Transverse colon (tissue), 4 donors: ENCODE measurements around the gene SLC5A4. TPM values are rescaled to one million over a fixed set of nuclear protein-coding genes. Genes with fewer than 3 reads are reported as not detected.
"Not testable (repeated sequence)": the region's sequence is repeated elsewhere in the genome, so short reads cannot be mapped to it uniquely, and the experiment has no call there.

Experiments
- DNase-seq: peaks from one replicate; pipeline ENCODE4 v3.0.0-alpha.2; 2019
- H3K27ac ChIP-seq, 4 donors: fragments of 200-600 bp; sonication (generic); 2 replicates each; pipeline ENCODE4 v1.5.1; 2016 to 2018; ENCODE audit warnings: inconsistent platforms in 4 of 4
- H3K27me3 ChIP-seq: fragments of 200-600 bp; sonication (generic); 2 replicates; pipeline ENCODE4 v1.5.1; 2017; ENCODE audit warnings: inconsistent platforms
- H3K36me3 ChIP-seq, 4 donors: fragments of 200-600 bp; sonication (generic); 2 replicates each; pipeline ENCODE4 v1.5.1; 2017 to 2019; ENCODE audit warnings: inconsistent platforms in 4 of 4
- H3K4me1 ChIP-seq, 4 donors: fragments of 200-600 bp; sonication (generic); 2 replicates each; pipeline ENCODE4 v1.5.1; 2017 to 2020; ENCODE audit warnings: inconsistent platforms in 4 of 4
- H3K4me3 ChIP-seq, 4 donors: fragments of 200-600 bp; sonication (generic); 1 replicate in 1 of 4; 2 replicates in 3 of 4; pipeline versions ENCODE4 v1.5.1 to v1.6.1; 2017 to 2019; ENCODE audit warnings: inconsistent platforms in 4 of 4
- H3K9me3 ChIP-seq, 2 donors: fragments of 200-600 bp; sonication (generic); 2 replicates each; pipeline ENCODE4 v1.5.1; 2017 to 2019; ENCODE audit warnings: inconsistent platforms in 2 of 2
- CTCF ChIP-seq, 5 experiments: fragments of 200-600 bp in 3 of 5; fragments of 450-650 bp in 2 of 5; sonication (generic) in 3 of 5; IDR thresholded peaks; 1 replicate in 2 of 5; 2 replicates in 3 of 5; pipeline ENCODE4 v1.5.1; 2016 to 2017; ENCODE audit warnings: antibody characterized with exemption in 5 of 5, inconsistent platforms in 3 of 5, mild to moderate bottlenecking in 2 of 5, moderate library complexity in 1 of 5
- EP300 ChIP-seq: sonication (generic); formaldehyde crosslinking; IDR thresholded peaks from one replicate; pipeline ENCODE4 v1.6.1; 2017; ENCODE audit warnings: antibody characterized with exemption, low read depth
- POLR2A ChIP-seq: fragments of 450-650 bp; IDR thresholded peaks from one replicate; pipeline ENCODE4 v1.6.1; 2016; ENCODE audit warnings: antibody characterized with exemption, mild to moderate bottlenecking, moderate library complexity
- POLR2AphosphoS5 ChIP-seq, 3 donors: sonication (generic); formaldehyde crosslinking; IDR thresholded peaks; one replicate each; pipeline ENCODE4 v1.6.1; 2016; ENCODE audit warnings: antibody characterized with exemption in 3 of 3
- WGBS, 2 donors: methylation state at CpG; one replicate each; pipeline ENCODE4 v1.1.5; 2018; ENCODE audit warnings: low coverage in 1 of 2; 5-methylcytosine and 5-hydroxymethylcytosine counted together
- in situ Hi-C, 4 donors: fragments of 200-750 bp; cut with MboI; loops; one replicate each; pipeline versions ENCODE4 v1.15.0 to v1.15.1; 2017; ENCODE audit warnings: low sequenced_read_pairs in 3 of 4, low pct_ligation_motif_present in 1 of 4, low pct_unique_long_range_greater_than_20kb in 1 of 4
- intact Hi-C: fragments of 100-400 bp; cut with DNase I; formaldehyde crosslinking; loops from one replicate; pipeline ENCODE4 v1.15.1; 2023; ENCODE audit warnings: low total_unique reads
- total RNA-seq, 4 donors: library from RNA; depleted of rRNA; stranded (reverse); fragments of >200 nt; gene quantifications; one replicate each; pipeline ENCODE4 v1.1.0, GENCODE V29; 2016

SLC5A4 gene
- total RNA-seq: under 1 TPM in 1 of 4 donors, not detected in 3; 0.41 TPM

- intact Hi-C loops: no loop called here
- no peak for DNase-seq
- no peak within 1 kb of the TSS for H3K4me3 ChIP-seq
- no peak within 1 kb of the TSS for H3K27ac ChIP-seq
- WGBS, 2 donors: 56 to 80% methylated on average over 1 to 5 of the region's 5 CpGs
- H3K36me3 ChIP-seq: no peaks in the 10 kb centered on the region
- no peaks in the 10 kb centered on the region for H3K4me1 ChIP-seq
- TF ChIP-seq POLR2A (no peak), CTCF (IDR thresholded peaks at IDR 0.05) (no peak), POLR2AphosphoS5 (IDR thresholded peaks at IDR 0.05) (no peak), EP300 (no peak)
- no peaks in the 10 kb centered on the region for H3K9me3 ChIP-seq
- in situ Hi-C loops: loop anchor here in 1 of 4 donors (25.0 kb wide), 2 partner anchors 268 to 468 kb away; no protein-coding TSS in a partner anchor
- H3K27me3 ChIP-seq: no peaks in the 10 kb centered on the region
Measured at GRCh38 chr22:32255217-32255616, at the start of gene SLC5A4. Gene SLC5A4, minus strand, starts transcription at chr22:32255347. Its CDS starts 18 bp downstream, at chr22:32255329.

GRCh38 chr22:32293921-32294320 lies 38.8 kb upstream of the SLC5A4 start:
- H3K9me3 ChIP-seq, H3K36me3 ChIP-seq, intact Hi-C loops, H3K4me1 ChIP-seq, DNase-seq, H3K4me3 ChIP-seq, H3K27me3 ChIP-seq, in situ Hi-C loops, H3K27ac ChIP-seq: not testable (repeated sequence)

DNA sequence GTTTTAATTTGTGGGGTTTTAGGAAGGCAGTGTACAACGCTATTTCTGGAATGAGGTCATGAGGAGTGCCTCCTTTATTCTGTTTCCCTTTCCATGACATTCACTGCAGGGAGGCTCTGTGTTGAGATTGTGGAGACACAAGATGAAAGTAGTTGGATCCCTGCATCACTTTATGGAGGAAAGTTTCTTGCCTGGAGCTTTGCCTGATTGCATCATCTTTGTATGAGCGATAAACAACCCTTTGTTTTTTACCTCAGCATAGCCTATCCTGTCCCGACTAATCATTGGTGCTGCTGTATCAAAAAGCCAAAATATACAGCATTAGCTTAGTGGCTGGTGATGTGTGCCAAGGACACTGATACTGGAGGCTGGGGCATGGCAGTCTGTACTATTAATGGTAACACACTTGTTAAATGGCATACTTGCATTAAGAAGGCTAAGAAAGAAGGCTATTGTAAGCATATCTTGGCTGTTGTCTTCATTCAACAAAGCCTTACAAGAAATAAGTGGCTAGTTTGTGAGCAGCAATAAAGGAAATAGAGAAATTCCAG lies 31.2 kb upstream of the SLC5A4 start:
- WGBS, 2 donors: 61 to 87% methylated on average over 3 of the region's 3 CpGs
- Histone ChIP-seq H3K4me1 (no peaks in the 10 kb centered on the region), H3K36me3 (no peaks in the 10 kb centered on the region), H3K9me3 (no peaks in the 10 kb centered on the region), H3K27me3 (peaks cover 10% of the 10 kb centered on the region), H3K27ac (no peak overlapping the region), H3K4me3 (no peak overlapping the region)
- no peak for DNase-seq
- in situ Hi-C loops (no loop called here), intact Hi-C loops (no loop called here)
- TF ChIP-seq CTCF (IDR thresholded peaks at IDR 0.05) (no peak), EP300 (no peak), POLR2AphosphoS5 (IDR thresholded peaks at IDR 0.05) (no peak), POLR2A (no peak)

- Histone ChIP-seq H3K27me3 (peaks cover 10% of the 10 kb centered on the region), H3K4me1 (no peaks in the 10 kb centered on the region), H3K4me3 (no peak overlapping the region), H3K36me3 (no peaks in the 10 kb centered on the region), H3K9me3 (no peaks in the 10 kb centered on the region), H3K27ac (no peak overlapping the region)
- 25 to 36% methylated on average over 6 to 11 of the region's 11 CpGs for WGBS, 2 donors
- TF ChIP-seq POLR2A (no peak), CTCF (IDR thresholded peaks at IDR 0.05) (no peak), POLR2AphosphoS5 (IDR thresholded peaks at IDR 0.05) (no peak), EP300 (no peak)
- intact Hi-C loops: no loop called here
- no peak for DNase-seq
- in situ Hi-C loops: no loop called here
Measured at GRCh38 chr22:32281072-32281471, 25.9 kb upstream of the SLC5A4 start.

DNA sequence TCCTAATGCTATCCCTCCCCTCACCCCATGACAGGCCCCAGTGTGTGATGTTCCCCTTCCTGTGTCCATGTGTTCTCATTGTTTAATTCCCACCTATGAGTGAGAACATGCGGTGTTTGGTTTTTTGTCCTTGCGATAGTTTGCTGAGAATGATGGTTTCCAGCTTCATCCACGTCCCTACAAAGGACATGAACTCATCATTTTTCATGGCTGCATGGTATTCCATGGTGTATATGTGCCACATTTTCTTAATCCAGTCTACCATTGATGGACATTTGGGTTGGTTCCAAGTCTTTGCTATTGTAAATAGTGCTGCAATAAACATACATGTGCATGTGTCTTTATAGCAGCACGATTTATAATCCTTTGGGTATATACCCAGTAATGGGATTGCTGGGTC lies 20.2 kb upstream of the SLC5A4 start:
- in situ Hi-C loops, intact Hi-C loops, H3K36me3 ChIP-seq, H3K4me1 ChIP-seq, DNase-seq, H3K9me3 ChIP-seq, H3K27ac ChIP-seq, H3K4me3 ChIP-seq, H3K27me3 ChIP-seq: not testable (repeated sequence)
- WGBS, 2 donors: 77 to 93% methylated on average over 3 to 4 of the region's 4 CpGs
